Measurements from ENCODE around the gene TRIM33. TPM values are rescaled to one million over a fixed set of nuclear protein-coding genes. Genes with fewer than 3 reads are reported as not detected.

Gene TRIM33
- total RNA-seq (10 to 100 TPM; 48.1 to 53.9 TPM), total RNA-seq (116 to 125 reads per million in 2 donors)

GRCh38 chr1:114511032-114511785 is at the start of gene TRIM33:
TSS of gene TRIM33 (minus strand) at chr1:114511203. CDS start at chr1:114511076, 127 bp downstream.
- no peaks in the 10 kb centered on the region for H3K9me3 ChIP-seq (ENCODE audit: control insufficient read depth, low read length, poor library complexity, severe bottlenecking)
- peak within 1 kb of the TSS; percentile 100 for H3K27ac Mint-ChIP-seq
- peaks cover 7% of the 10 kb centered on the region for H3K36me3 Mint-ChIP-seq (ENCODE audit: low read depth)
- peaks cover 51% of the 10 kb centered on the region for H3K4me1 Mint-ChIP-seq
- peak; percentile 79 for ATAC-seq
- H3K4me3 Mint-ChIP-seq = peak within 1 kb of the TSS; percentile 99
- DNase-seq = peak; percentile 87 to 89 (median 88)
- no peaks in the 10 kb centered on the region for H3K27me3 Mint-ChIP-seq

- H3K4me1 Mint-ChIP-seq = peaks cover 3% of the 10 kb centered on the region
- ATAC-seq = peak; percentile 25
- peak overlapping the region; percentile 1 for H3K27ac Mint-ChIP-seq
- no peaks in the 10 kb centered on the region for H3K27me3 Mint-ChIP-seq
- no peaks in the 10 kb centered on the region for H3K9me3 ChIP-seq (ENCODE audit: control insufficient read depth, low read length, poor library complexity, severe bottlenecking)
- no peak overlapping the region for H3K4me3 Mint-ChIP-seq
- no peaks in the 10 kb centered on the region for H3K36me3 Mint-ChIP-seq (ENCODE audit: low read depth)
- DNase-seq = no peak
Measured at GRCh38 chr1:114559356-114559755, 48.4 kb upstream of the TRIM33 start.

GRCh38 chr1:114558544-114558943 is 47.5 kb upstream of the TRIM33 start:
- Mint-ChIP-seq H3K27ac (no peak overlapping the region), H3K4me3 (no peak overlapping the region), H3K27me3 (no peaks in the 10 kb centered on the region), H3K4me1 (peaks cover 3% of the 10 kb centered on the region), H3K36me3 (ENCODE audit: low read depth) (no peaks in the 10 kb centered on the region)
- peak; percentile 57 for ATAC-seq
- H3K9me3 ChIP-seq (ENCODE audit: control insufficient read depth, low read length, poor library complexity, severe bottlenecking) = no peaks in the 10 kb centered on the region
- DNase-seq = no peak

GRCh38 chr1:114554577-114554976 is 43.6 kb upstream of the TRIM33 start:
- Mint-ChIP-seq H3K4me1 (peaks cover 4% of the 10 kb centered on the region), H3K4me3 (no peak overlapping the region)

GRCh38 chr1:114552106-114552639 is 41.2 kb upstream of the TRIM33 start:
- DNase-seq = no peak
- Mint-ChIP-seq H3K27ac (no peak overlapping the region), H3K36me3 (ENCODE audit: low read depth) (no peaks in the 10 kb centered on the region), H3K27me3 (peaks cover 10% of the 10 kb centered on the region), H3K4me3 (no peak overlapping the region), H3K4me1 (peaks cover 4% of the 10 kb centered on the region)
- no peak for ATAC-seq
- H3K9me3 ChIP-seq (ENCODE audit: control insufficient read depth, low read length, poor library complexity, severe bottlenecking) = no peaks in the 10 kb centered on the region

More at GRCh38 chr1:114554577-114554976, 43.6 kb upstream of the TRIM33 start:
- ATAC-seq (no peak), DNase-seq (no peak)
- H3K27me3 Mint-ChIP-seq = peaks cover 3% of the 10 kb centered on the region
- no peak overlapping the region for H3K27ac Mint-ChIP-seq
- H3K36me3 Mint-ChIP-seq (ENCODE audit: low read depth) = no peaks in the 10 kb centered on the region
- H3K9me3 ChIP-seq (ENCODE audit: control insufficient read depth, low read length, poor library complexity, severe bottlenecking) = no peaks in the 10 kb centered on the region

GRCh38 chr1:114551400-114551799 is 40.4 kb upstream of the TRIM33 start:
- ATAC-seq = no peak
- no peak overlapping the region for H3K4me3 Mint-ChIP-seq
- no peaks in the 10 kb centered on the region for H3K9me3 ChIP-seq (ENCODE audit: control insufficient read depth, low read length, poor library complexity, severe bottlenecking)
- peaks cover 4% of the 10 kb centered on the region for H3K4me1 Mint-ChIP-seq
- DNase-seq = no peak
- H3K36me3 Mint-ChIP-seq (ENCODE audit: low read depth) = no peaks in the 10 kb centered on the region
- H3K27me3 Mint-ChIP-seq = peaks cover 10% of the 10 kb centered on the region
- no peak overlapping the region for H3K27ac Mint-ChIP-seq

- Mint-ChIP-seq H3K27ac (no peak overlapping the region), H3K36me3 (ENCODE audit: low read depth) (no peaks in the 10 kb centered on the region), H3K4me1 (peaks cover 4% of the 10 kb centered on the region), H3K4me3 (no peak overlapping the region), H3K27me3 (peaks cover 10% of the 10 kb centered on the region)
- no peaks in the 10 kb centered on the region for H3K9me3 ChIP-seq (ENCODE audit: control insufficient read depth, low read length, poor library complexity, severe bottlenecking)
- DNase-seq (no peak), ATAC-seq (no peak)
Measured at GRCh38 chr1:114550336-114550735, 39.3 kb upstream of the TRIM33 start.

- Mint-ChIP-seq H3K27ac (no peak overlapping the region), H3K27me3 (peaks cover 16% of the 10 kb centered on the region), H3K4me3 (no peak overlapping the region), H3K36me3 (ENCODE audit: low read depth) (no peaks in the 10 kb centered on the region), H3K4me1 (peaks cover 2% of the 10 kb centered on the region)
- ATAC-seq (no peak), DNase-seq (no peak)
- H3K9me3 ChIP-seq (ENCODE audit: control insufficient read depth, low read length, poor library complexity, severe bottlenecking) = no peaks in the 10 kb centered on the region
Measured at GRCh38 chr1:114549137-114549536, 38.1 kb upstream of the TRIM33 start.

GRCh38 chr1:114547076-114547475 is 36.1 kb upstream of the TRIM33 start:
- no peak for ATAC-seq
- DNase-seq = no peak
- H3K27ac Mint-ChIP-seq = no peak overlapping the region
- peaks cover 2% of the 10 kb centered on the region for H3K4me1 Mint-ChIP-seq
- no peaks in the 10 kb centered on the region for H3K9me3 ChIP-seq (ENCODE audit: control insufficient read depth, low read length, poor library complexity, severe bottlenecking)
- peaks cover 16% of the 10 kb centered on the region for H3K27me3 Mint-ChIP-seq
- no peaks in the 10 kb centered on the region for H3K36me3 Mint-ChIP-seq (ENCODE audit: low read depth)
- H3K4me3 Mint-ChIP-seq = no peak overlapping the region

GRCh38 chr1:114545796-114546195 is 34.8 kb upstream of the TRIM33 start:
- ATAC-seq (no peak), DNase-seq (no peak)
- Mint-ChIP-seq H3K4me3 (no peak overlapping the region), H3K4me1 (no peaks in the 10 kb centered on the region), H3K36me3 (ENCODE audit: low read depth) (no peaks in the 10 kb centered on the region), H3K27ac (no peak overlapping the region), H3K27me3 (peaks cover 16% of the 10 kb centered on the region)
- no peaks in the 10 kb centered on the region for H3K9me3 ChIP-seq (ENCODE audit: control insufficient read depth, low read length, poor library complexity, severe bottlenecking)

- H3K27ac Mint-ChIP-seq = no peak overlapping the region
- no peaks in the 10 kb centered on the region for H3K9me3 ChIP-seq (ENCODE audit: control insufficient read depth, low read length, poor library complexity, severe bottlenecking)
- peaks cover 16% of the 10 kb centered on the region for H3K27me3 Mint-ChIP-seq
- H3K4me1 Mint-ChIP-seq = no peaks in the 10 kb centered on the region
- no peak overlapping the region for H3K4me3 Mint-ChIP-seq
- no peaks in the 10 kb centered on the region for H3K36me3 Mint-ChIP-seq (ENCODE audit: low read depth)
- ATAC-seq (no peak), DNase-seq (no peak)
Measured at GRCh38 chr1:114545315-114545714, 34.3 kb upstream of the TRIM33 start.

GRCh38 chr1:114540821-114541220 is 29.8 kb upstream of the TRIM33 start:
- DNase-seq (no peak), ATAC-seq (no peak)
- no peaks in the 10 kb centered on the region for H3K9me3 ChIP-seq (ENCODE audit: control insufficient read depth, low read length, poor library complexity, severe bottlenecking)
- no peak overlapping the region for H3K27ac Mint-ChIP-seq
- no peaks in the 10 kb centered on the region for H3K4me1 Mint-ChIP-seq
- H3K36me3 Mint-ChIP-seq (ENCODE audit: low read depth) = no peaks in the 10 kb centered on the region
- peaks cover 15% of the 10 kb centered on the region for H3K27me3 Mint-ChIP-seq
- no peak overlapping the region for H3K4me3 Mint-ChIP-seq

GRCh38 chr1:114540272-114540671 is 29.3 kb upstream of the TRIM33 start:
- DNase-seq (no peak), ATAC-seq (no peak)
- Mint-ChIP-seq H3K4me3 (no peak overlapping the region), H3K27me3 (peaks cover 15% of the 10 kb centered on the region), H3K4me1 (no peaks in the 10 kb centered on the region), H3K36me3 (ENCODE audit: low read depth) (no peaks in the 10 kb centered on the region), H3K27ac (no peak overlapping the region)
- no peaks in the 10 kb centered on the region for H3K9me3 ChIP-seq (ENCODE audit: control insufficient read depth, low read length, poor library complexity, severe bottlenecking)

GRCh38 chr1:114536043-114536442 is 25.0 kb upstream of the TRIM33 start:
- H3K27me3 Mint-ChIP-seq = peaks cover 8% of the 10 kb centered on the region
- no peak for DNase-seq
- no peaks in the 10 kb centered on the region for H3K9me3 ChIP-seq (ENCODE audit: control insufficient read depth, low read length, poor library complexity, severe bottlenecking)
- no peaks in the 10 kb centered on the region for H3K4me1 Mint-ChIP-seq
- H3K4me3 Mint-ChIP-seq = no peak overlapping the region
- no peak overlapping the region for H3K27ac Mint-ChIP-seq
- ATAC-seq = no peak
- H3K36me3 Mint-ChIP-seq (ENCODE audit: low read depth) = no peaks in the 10 kb centered on the region
